Hepatocyte (in vitro differentiated cells): ENCODE results near the gene ICA1. TPM values are rescaled to one million over a fixed set of nuclear protein-coding genes. Genes with fewer than 3 reads are reported as not detected.

Experiments
- DNase-seq: peaks from one replicate; pipeline ENCODE4 v3.0.0-alpha.2; 2016; ENCODE audit warnings: low spot score
- H2AFZ ChIP-seq: fragments of 200-600 bp; sonication (generic); 2 replicates; pipeline ENCODE4 v1.6.0; 2016; ENCODE audit warnings: antibody characterized with exemption, mild to moderate bottlenecking
- H3K27ac ChIP-seq: fragments of 200-600 bp; sonication (generic); 2 replicates; pipeline ENCODE4 v1.5.1; 2016; ENCODE audit warnings: mild to moderate bottlenecking
- H3K27me3 ChIP-seq: fragments of 200-600 bp; sonication (generic); 2 replicates; pipeline ENCODE4 v1.6.1; 2016
- H3K36me3 ChIP-seq: fragments of 200-600 bp; sonication (generic); replicated peaks from 2 replicates; pipeline ENCODE4 v1.5.1; 2016; ENCODE audit warnings: low read depth; ENCODE audit not compliant: insufficient read depth
- H3K4me1 ChIP-seq: fragments of 200-600 bp; sonication (generic); 2 replicates; pipeline ENCODE4 v1.5.1; 2016; ENCODE audit warnings: mild to moderate bottlenecking, moderate library complexity; ENCODE audit not compliant: insufficient read depth
- H3K4me2 ChIP-seq: fragments of 200-600 bp; sonication (generic); 2 replicates; pipeline ENCODE4 v1.6.0; 2016
- H3K4me3 ChIP-seq: fragments of 200-600 bp; sonication (generic); 2 replicates; pipeline ENCODE4 v1.5.1; 2016; ENCODE audit warnings: mild to moderate bottlenecking
- H3K79me2 ChIP-seq: fragments of 200-600 bp; sonication (generic); 2 replicates; pipeline ENCODE4 v1.6.0; 2017; ENCODE audit warnings: mild to moderate bottlenecking
- H3K9me2 ChIP-seq: fragments of 200-600 bp; sonication (generic); replicated peaks from 2 replicates; pipeline ENCODE4 v1.6.0; 2017; ENCODE audit warnings: mild to moderate bottlenecking; ENCODE audit not compliant: insufficient read depth
- H3K9me3 ChIP-seq: fragments of 200-600 bp; sonication (generic); 2 replicates; pipeline ENCODE4 v1.5.1; 2016; ENCODE audit warnings: low read depth, mild to moderate bottlenecking
- H4K20me1 ChIP-seq: fragments of 200-600 bp; sonication (generic); 2 replicates; pipeline ENCODE4 v1.6.0; 2016; ENCODE audit warnings: mild to moderate bottlenecking; ENCODE audit not compliant: insufficient read depth, poor library complexity, severe bottlenecking
- CTCF ChIP-seq: fragments of 200-600 bp; sonication (generic); IDR thresholded peaks from 2 replicates; pipeline ENCODE4 v1.5.1; 2016; ENCODE audit warnings: antibody characterized with exemption, mild to moderate bottlenecking; ENCODE audit not compliant: poor library complexity
- EZH2 ChIP-seq: fragments of 200-600 bp; sonication (generic); IDR thresholded peaks from 2 replicates; pipeline ENCODE4 v1.6.1; 2016; ENCODE audit warnings: antibody characterized with exemption, mild to moderate bottlenecking, borderline replicate concordance
- EZH2phosphoT487 ChIP-seq: fragments of 200-600 bp; sonication (generic); IDR thresholded peaks from one replicate; pipeline ENCODE4 v1.6.1; 2018; ENCODE audit warnings: antibody characterized with exemption, mild to moderate bottlenecking, low read depth, moderate library complexity; ENCODE audit not compliant: unreplicated experiment, severe bottlenecking
- WGBS: methylation state at CpG from one replicate; pipeline ENCODE4 v1.1.6; 2016; ENCODE audit warnings: low lambda C conversion rate; ENCODE audit errors: missing lambda C conversion rate; 5-methylcytosine and 5-hydroxymethylcytosine counted together
- polyA plus RNA-seq: library from polyadenylated mRNA; unstranded; fragments of >200 nt; fragmentation: Nextera tagmentation; extraction: Ambion mirVana; gene quantifications from 2 replicates; pipeline ENCODE4 v1.2.1, GENCODE V29; 2016
- total RNA-seq: library from RNA; depleted of rRNA; stranded (reverse); fragments of >200 nt; gene quantifications from 2 replicates; pipeline ENCODE4 v1.2.3, GENCODE V29; 2014

The ICA1 gene
- total and polyA plus RNA-seq, 2 experiments from 2014 or later, result 32.9 to 40.1 TPM

GRCh38 chr7:8172372-8173354 lies 89.3 kb downstream of the ICA1 start:
- Histone ChIP-seq H3K4me1 (no peaks in the 10 kb centered on the region), H3K9me2 (no peaks in the 10 kb centered on the region), H3K9me3 (no peaks in the 10 kb centered on the region), H3K27ac (no peak overlapping the region), H3K4me3 (no peak overlapping the region), H3K4me2 (no peak overlapping the region), H3K79me2 (no peaks in the 10 kb centered on the region), H4K20me1 (no peaks in the 10 kb centered on the region), H3K36me3 (no peaks in the 10 kb centered on the region), H3K27me3 (no peaks in the 10 kb centered on the region), H2AFZ (no peak overlapping the region)
- TF ChIP-seq EZH2phosphoT487, result no peak
- 92% methylated on average over 5 of the region's 5 CpGs for WGBS
- DNase-seq, result no peak

GRCh38 chr7:8169171-8169570 lies 92.8 kb downstream of the ICA1 start:
- WGBS, result 94% methylated on average over 1 of the region's 1 CpG
- H3K36me3 ChIP-seq, result no peaks in the 10 kb centered on the region
- H3K4me3 ChIP-seq, result no peak overlapping the region
- H3K4me1 ChIP-seq, result no peaks in the 10 kb centered on the region
- H3K9me3 ChIP-seq, result no peaks in the 10 kb centered on the region
- no peaks in the 10 kb centered on the region for H3K79me2 ChIP-seq
- no peaks in the 10 kb centered on the region for H3K9me2 ChIP-seq
- no peak overlapping the region for H3K27ac ChIP-seq
- H4K20me1 ChIP-seq, result no peaks in the 10 kb centered on the region
- no peak for TF ChIP-seq EZH2phosphoT487
- no peak for TF ChIP-seq EZH2
- no peak for TF ChIP-seq CTCF
- H2AFZ ChIP-seq, result no peak overlapping the region
- no peak for DNase-seq
- H3K27me3 ChIP-seq, result no peaks in the 10 kb centered on the region
- no peak overlapping the region for H3K4me2 ChIP-seq

GRCh38 chr7:8168336-8168735 lies 93.6 kb downstream of the ICA1 start:
- DNase-seq, result no peak
- WGBS, result 75% methylated on average over 3 of the region's 3 CpGs
- H2AFZ ChIP-seq, result no peak overlapping the region
- H4K20me1 ChIP-seq, result no peaks in the 10 kb centered on the region
- no peak overlapping the region for H3K4me2 ChIP-seq
- no peak overlapping the region for H3K27ac ChIP-seq
- no peaks in the 10 kb centered on the region for H3K4me1 ChIP-seq
- no peaks in the 10 kb centered on the region for H3K27me3 ChIP-seq
- TF ChIP-seq EZH2phosphoT487 (no peak), EZH2 (no peak), CTCF (no peak)
- no peaks in the 10 kb centered on the region for H3K9me3 ChIP-seq
- no peaks in the 10 kb centered on the region for H3K79me2 ChIP-seq
- no peaks in the 10 kb centered on the region for H3K9me2 ChIP-seq
- no peaks in the 10 kb centered on the region for H3K36me3 ChIP-seq
- no peak overlapping the region for H3K4me3 ChIP-seq

GRCh38 chr7:8165150-8165549 lies 96.8 kb downstream of the ICA1 start:
- no peak overlapping the region for H3K4me3 ChIP-seq
- no peak overlapping the region for H3K27ac ChIP-seq
- H3K27me3 ChIP-seq, result no peaks in the 10 kb centered on the region
- H3K36me3 ChIP-seq, result no peaks in the 10 kb centered on the region
- TF ChIP-seq EZH2phosphoT487 (no peak), EZH2 (no peak), CTCF (no peak)
- H3K9me3 ChIP-seq, result no peaks in the 10 kb centered on the region
- no peaks in the 10 kb centered on the region for H3K9me2 ChIP-seq
- H3K4me2 ChIP-seq, result no peak overlapping the region
- 48% methylated on average over 4 of the region's 4 CpGs for WGBS
- no peaks in the 10 kb centered on the region for H3K4me1 ChIP-seq
- no peaks in the 10 kb centered on the region for H4K20me1 ChIP-seq
- no peak overlapping the region for H2AFZ ChIP-seq
- H3K79me2 ChIP-seq, result no peaks in the 10 kb centered on the region
- no peak for DNase-seq
